Mucosa of stomach (tissue), 1 donor: ENCODE results near the gene BRD1.
"Not testable (repeated sequence)": the region's sequence is repeated elsewhere in the genome, so short reads cannot be mapped to it uniquely, and the experiment has no call there.

ENCODE experiments used
- H3K27me3 ChIP-seq: one replicate; pipeline ENCODE4 v1.7.0; 2013; ENCODE audit warnings: mild to moderate bottlenecking, low read length; ENCODE audit not compliant: control insufficient read depth, insufficient read depth
- H3K36me3 ChIP-seq: one replicate; pipeline ENCODE4 v1.7.0; 2013; ENCODE audit warnings: low read length; ENCODE audit not compliant: control insufficient read depth, insufficient read depth
- H3K4me1 ChIP-seq: one replicate; pipeline ENCODE4 v1.7.0; 2013; ENCODE audit warnings: mild to moderate bottlenecking, low read length; ENCODE audit not compliant: control insufficient read depth, insufficient read depth
- H3K4me3 ChIP-seq: one replicate; pipeline ENCODE4 v1.7.0; 2013; ENCODE audit warnings: low read length
- H3K9ac ChIP-seq: one replicate; pipeline ENCODE4 v1.7.0; 2013; ENCODE audit warnings: mild to moderate bottlenecking, low read length, moderate library complexity
- H3K9me3 ChIP-seq: one replicate; pipeline ENCODE4 v1.7.0; 2013; ENCODE audit warnings: mild to moderate bottlenecking, low read length, moderate library complexity; ENCODE audit not compliant: control insufficient read depth
- donor health status: Pancreatic carcinoma.

Gene BRD1

DNA sequence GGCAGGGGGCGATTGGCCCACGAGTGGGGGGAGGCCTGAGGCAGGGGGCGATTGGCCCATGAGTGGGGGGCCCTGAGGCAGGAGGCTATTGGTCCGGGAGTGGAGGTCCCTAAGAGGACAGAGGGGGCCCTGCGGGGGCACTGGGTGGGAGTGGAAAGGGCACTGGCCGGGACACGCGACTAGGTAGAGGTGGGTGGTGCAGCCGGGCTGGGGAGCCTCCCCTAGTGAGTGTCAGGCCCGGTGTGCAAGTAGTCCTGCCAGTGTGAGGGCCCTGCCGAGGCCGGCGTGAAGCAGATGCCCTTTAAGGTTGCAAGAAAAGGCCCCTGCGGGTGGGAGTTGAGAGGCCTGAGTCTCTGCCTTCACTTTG lies 909 bp upstream of the BRD1 start:
- Histone ChIP-seq H3K9ac (peak overlapping the region; percentile 85), H3K4me3 (no peak overlapping the region), H3K4me1 (peaks cover 26% of the 10 kb centered on the region), H3K36me3 (peaks cover 1% of the 10 kb centered on the region), H3K27me3 (no peaks in the 10 kb centered on the region), H3K9me3 (no peaks in the 10 kb centered on the region)

DNA sequence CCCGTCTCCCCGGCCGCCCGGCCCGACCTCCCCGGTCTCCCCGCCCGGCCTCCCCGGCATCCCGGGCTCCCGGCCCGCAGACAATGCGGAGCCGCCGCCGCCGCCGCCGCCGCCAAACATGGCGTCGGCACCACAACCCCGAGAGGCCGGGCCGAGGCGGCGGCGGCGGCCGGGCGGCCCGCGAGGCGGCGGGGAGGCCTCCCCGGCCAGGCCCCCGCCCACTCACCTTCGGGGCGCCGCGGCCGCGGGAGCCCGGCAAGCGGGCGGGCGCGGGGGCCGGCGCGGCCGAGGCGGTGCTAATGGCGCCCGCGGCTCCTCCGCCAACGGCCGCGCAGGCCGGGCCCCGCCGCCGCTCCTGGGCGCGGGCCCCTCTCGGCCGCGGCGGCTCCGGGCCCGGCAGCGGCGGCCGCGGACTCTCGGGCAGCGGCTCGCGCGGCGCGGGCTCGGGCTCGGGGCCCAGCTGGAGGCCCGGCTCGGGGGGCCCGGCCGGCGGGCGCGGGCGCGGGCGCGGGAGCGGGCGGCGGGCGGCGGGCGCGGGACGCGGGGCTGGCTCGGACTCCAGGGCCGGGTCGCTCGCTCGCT lies 311 bp downstream of the BRD1 start:
- Histone ChIP-seq H3K36me3 (peaks cover 12% of the 10 kb centered on the region), H3K4me1 (peaks cover 22% of the 10 kb centered on the region), H3K9me3 (no peaks in the 10 kb centered on the region), H3K9ac (peak overlapping the region; percentile 75), H3K27me3 (no peaks in the 10 kb centered on the region), H3K4me3 (no peak overlapping the region)

DNA sequence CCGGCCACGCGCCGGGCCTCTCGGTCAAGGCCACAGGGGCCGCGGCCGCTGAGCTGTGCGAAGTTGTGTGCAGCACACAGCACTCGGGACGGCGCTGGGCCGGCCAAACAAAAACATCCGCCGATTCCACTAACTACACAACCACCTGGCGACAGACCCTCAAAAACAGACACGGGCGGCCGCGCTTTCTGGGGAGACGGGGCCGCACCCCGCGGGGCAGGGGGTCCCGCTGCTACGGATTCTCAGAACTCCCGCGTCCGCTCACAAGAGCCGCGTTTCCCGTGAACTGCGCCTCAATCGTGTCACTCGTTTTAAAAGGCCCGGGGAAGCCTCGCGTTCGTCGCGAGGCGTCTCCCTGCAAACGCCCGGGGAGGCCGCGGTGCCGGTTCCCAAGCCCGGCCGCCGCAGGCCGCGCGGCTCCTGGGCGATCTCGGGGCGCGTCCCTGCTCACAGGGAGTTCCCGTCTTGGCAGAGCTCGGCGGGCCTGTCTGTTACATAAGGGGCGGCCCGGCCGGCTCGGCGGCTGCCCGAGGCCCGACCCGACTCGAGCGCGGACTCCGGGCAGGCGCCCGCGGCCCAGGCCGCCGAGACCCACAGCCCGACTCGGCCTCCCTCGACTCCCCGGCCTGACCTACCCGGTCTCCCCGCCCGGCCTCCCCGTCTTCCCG lies 936 bp downstream of the BRD1 start:
- peaks cover 22% of the 10 kb centered on the region for H3K4me1 ChIP-seq
- no peaks in the 10 kb centered on the region for H3K27me3 ChIP-seq
- H3K4me3 ChIP-seq, result peak overlapping the region; percentile 65

DNA sequence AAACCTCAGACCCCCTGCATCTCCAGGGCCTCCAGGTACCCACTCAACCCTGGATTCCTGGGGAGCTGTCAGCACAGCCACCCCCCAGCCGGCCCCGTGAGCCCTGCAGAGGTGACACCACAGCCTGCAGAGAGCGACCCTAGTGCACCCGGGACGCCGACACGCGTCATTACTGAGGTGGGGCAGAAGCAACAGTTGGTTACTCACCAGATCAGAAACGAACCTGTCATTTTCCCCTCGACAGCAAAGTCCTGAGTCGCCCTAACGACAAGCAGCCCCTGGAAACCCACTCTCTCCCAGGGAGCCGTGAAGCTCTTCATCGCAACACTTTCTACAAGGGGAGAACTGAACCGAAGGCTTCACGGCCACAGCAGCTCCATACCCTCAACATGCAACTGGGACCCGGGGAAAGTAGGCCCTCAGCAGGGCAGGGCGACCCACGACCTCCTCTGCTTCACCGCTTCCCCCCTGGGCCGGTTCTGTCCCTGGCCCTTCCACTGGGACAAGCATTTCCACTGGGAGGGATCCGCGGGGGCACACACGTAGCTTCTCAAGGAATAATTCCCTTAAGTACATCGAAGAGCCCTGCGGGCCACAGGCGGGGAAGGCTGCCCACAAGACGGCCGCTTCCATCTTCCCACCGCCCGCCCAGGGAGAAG lies 1.6 kb downstream of the BRD1 start:
- Histone ChIP-seq H3K9ac (peak overlapping the region; percentile 75), H3K27me3 (no peaks in the 10 kb centered on the region), H3K4me1 (peaks cover 22% of the 10 kb centered on the region), H3K4me3 (peak overlapping the region; percentile 65), H3K9me3 (no peaks in the 10 kb centered on the region), H3K36me3 (peaks cover 12% of the 10 kb centered on the region)

More for the DNA sequence above, 936 bp downstream of the BRD1 start:
- peaks cover 12% of the 10 kb centered on the region for H3K36me3 ChIP-seq
- H3K9me3 ChIP-seq, result no peaks in the 10 kb centered on the region
- peak overlapping the region; percentile 75 for H3K9ac ChIP-seq

DNA sequence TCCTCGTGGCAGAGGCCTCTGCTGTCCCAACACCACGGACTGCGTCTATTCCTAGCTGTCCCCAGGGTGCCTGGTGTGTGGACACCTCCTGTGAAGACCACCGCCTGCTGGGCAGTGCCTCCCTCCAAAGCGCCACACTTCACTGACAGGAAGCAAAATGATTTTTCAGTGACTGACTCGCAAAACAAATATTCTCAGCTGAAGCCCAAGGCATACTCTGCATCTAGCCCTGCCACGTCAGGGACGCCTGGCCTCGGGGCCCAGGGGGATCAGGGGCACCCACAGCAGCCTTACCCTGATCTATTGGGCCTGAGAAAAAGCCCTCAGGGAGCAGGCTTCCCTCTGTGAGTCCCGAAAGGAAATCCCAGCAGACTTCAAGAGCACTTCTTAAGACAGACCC lies 2.2 kb downstream of the BRD1 start:
- Histone ChIP-seq H3K4me3 (peak overlapping the region; percentile 65), H3K27me3 (no peaks in the 10 kb centered on the region), H3K9me3 (no peaks in the 10 kb centered on the region), H3K9ac (peak overlapping the region; percentile 75), H3K36me3 (peaks cover 12% of the 10 kb centered on the region), H3K4me1 (peaks cover 22% of the 10 kb centered on the region)

DNA sequence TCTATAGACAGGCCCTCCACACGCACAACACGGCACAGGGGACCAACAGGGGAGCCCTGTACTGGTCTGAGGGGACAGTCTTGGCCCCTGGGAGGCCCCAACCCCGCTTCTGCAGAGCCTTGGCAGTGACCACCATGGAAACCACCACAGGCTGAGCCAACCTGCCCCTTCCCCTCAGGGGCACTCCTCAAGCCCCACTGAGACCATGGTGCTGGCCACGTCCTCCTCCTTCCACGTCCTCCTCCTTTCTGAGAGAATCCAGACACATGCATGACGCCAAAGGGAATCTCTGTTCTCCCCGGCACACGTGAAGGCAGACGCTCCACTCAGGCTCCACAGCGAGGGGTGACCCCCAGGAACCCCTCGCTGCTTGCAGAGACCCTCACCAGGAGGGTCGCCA lies 2.7 kb downstream of the BRD1 start:
- Histone ChIP-seq H3K27me3 (no peaks in the 10 kb centered on the region), H3K9ac (peak overlapping the region; percentile 75), H3K9me3 (no peaks in the 10 kb centered on the region), H3K4me3 (peak overlapping the region; percentile 65), H3K4me1 (peaks cover 22% of the 10 kb centered on the region), H3K36me3 (peaks cover 12% of the 10 kb centered on the region)

DNA sequence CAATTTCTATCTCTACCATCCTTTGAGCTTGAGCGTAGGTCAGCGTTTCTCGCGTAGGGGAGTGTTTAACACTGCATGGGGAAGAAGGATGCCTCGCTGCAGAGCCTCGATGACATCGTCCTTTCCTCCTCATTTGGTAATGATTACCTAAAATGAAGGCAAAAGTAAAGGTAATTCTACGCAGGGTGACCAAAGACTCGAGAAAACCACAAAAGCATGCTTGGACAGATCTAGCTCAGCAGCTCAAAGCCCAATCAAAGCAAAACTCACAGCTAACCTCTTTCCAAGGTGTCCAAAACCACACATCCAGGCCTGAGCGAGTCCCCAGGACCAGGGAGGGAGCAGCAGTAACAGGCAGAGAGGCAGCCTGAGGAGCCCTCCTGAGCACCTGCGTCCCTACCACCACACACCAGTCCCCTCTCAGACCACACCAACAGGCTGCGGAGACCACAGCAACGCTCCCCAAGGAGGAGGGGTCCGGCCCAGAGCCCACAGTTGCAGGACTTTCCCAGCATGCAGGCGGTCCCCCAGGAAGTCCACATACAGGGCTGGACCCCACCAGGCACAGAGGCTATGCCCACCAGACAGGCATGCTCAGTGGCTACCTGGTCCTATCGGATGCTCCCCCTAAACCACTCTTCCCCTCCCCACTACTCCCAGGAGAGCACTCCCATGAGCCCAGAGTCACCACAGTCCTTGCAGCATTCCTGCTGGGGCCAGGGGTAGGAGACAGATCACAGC lies 3.3 kb downstream of the BRD1 start:
- Histone ChIP-seq H3K9me3 (no peaks in the 10 kb centered on the region), H3K4me1 (peaks cover 22% of the 10 kb centered on the region), H3K27me3 (no peaks in the 10 kb centered on the region), H3K4me3 (no peak overlapping the region), H3K9ac (no peak overlapping the region), H3K36me3 (peaks cover 12% of the 10 kb centered on the region)

DNA sequence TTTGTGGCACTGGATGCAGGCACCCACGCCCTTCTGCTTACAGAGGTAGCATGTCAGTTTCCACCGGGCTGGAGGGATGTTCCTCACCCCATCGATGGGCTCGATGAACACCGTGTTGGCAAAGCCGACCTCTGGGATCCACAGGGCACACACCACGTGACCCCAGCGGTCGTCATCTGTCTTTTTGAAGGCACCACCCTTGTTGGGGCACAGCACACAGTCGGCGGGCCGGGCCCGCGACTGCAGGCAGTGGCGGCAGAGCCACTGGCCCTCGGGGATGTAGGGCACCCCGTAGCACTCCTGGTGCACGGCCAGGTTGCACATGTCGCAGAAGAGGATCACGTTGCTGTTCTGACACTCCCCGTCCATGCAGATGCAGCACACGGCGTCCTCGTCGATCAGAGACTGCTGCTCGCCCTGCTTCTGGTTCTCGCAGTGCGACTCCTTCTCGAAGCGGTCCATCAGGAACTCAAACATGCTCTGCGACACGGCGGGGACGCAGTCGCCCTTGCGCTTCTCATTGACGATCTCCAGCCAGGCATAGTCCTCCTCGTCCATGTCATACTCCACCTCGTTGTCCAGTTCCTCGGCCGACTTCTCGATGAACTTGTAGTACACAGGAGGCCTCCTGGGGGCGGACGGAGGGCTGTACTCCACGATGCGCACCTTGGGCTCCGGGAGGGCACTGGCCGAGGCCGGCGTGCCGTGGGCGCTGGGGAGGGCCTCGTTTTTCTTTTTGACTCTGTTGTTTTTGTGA lies 4.2 kb downstream of the BRD1 start:
- H3K9me3 ChIP-seq, result no peaks in the 10 kb centered on the region
- peaks cover 22% of the 10 kb centered on the region for H3K4me1 ChIP-seq
- H3K27me3 ChIP-seq, result no peaks in the 10 kb centered on the region
- H3K4me3 ChIP-seq, result no peak overlapping the region
- peaks cover 12% of the 10 kb centered on the region for H3K36me3 ChIP-seq
- H3K9ac ChIP-seq, result no peak overlapping the region

DNA sequence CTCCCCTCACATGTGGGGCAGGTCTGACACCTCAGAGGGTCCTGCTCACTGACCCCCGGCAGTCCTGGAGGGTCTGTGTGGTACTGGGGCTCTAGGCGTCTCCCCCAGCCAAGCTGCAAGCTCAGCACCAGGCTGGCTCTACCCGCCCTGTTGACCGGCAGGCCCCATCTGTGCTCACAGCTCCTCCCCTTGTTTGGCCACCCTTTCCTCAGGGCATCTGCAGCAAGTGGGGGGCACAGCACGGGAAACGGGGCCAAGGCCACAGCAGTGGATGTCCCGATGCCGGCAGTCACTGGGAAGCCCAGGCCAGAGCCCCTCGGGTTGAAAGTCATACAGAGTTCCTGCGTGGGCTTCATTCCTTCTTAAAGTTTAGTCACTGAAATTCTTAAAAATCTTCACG lies 5.9 kb downstream of the BRD1 start:
- not testable (repeated sequence) for H3K4me3 ChIP-seq, H3K27me3 ChIP-seq, H3K9ac ChIP-seq, H3K9me3 ChIP-seq
- Histone ChIP-seq H3K4me1 (peaks cover 18% of the 10 kb centered on the region), H3K36me3 (peaks cover 21% of the 10 kb centered on the region)

DNA sequence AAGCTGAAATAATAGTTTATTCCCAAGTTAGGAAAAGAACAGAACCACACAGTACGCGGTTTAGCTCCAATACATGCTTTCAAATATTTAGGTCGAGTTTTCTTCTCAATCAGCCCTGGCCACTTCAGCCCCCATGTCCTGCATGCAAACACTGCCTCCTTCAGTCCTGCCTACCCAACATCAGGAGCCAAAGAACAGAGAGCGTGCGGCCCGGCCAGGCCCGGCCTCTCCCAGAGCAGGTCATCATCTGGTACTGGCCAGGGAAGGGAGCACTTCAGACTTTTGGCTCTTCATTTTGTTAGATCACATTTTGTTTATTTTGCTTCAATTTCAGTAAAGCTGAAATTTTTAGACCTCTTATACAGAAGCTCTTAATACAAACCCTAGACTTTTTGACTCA lies 6.7 kb downstream of the BRD1 start:
- Histone ChIP-seq H3K27me3 (no peaks in the 10 kb centered on the region), H3K9me3 (no peaks in the 10 kb centered on the region), H3K36me3 (peaks cover 21% of the 10 kb centered on the region), H3K4me3 (no peak overlapping the region), H3K9ac (no peak overlapping the region), H3K4me1 (peaks cover 20% of the 10 kb centered on the region)

DNA sequence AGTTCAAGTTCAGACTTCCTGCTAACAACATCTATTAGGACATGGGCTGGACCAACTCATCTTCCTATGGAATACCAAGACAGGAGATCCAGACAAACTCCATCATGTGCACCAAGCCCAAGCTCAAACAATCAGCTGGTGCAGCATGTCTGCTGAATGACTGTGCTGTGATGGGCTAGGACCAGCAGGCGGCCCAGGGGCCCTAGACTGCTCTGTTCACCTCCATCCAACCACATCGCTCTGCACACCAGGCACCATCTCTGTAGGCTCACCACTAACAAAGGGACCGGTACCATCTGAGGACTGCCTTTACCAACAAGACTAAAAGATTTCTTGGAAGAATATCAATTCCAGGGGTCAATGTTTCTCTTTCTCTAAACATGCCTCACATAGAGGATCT lies 10.3 kb downstream of the BRD1 start:
- H3K9me3 ChIP-seq, result no peaks in the 10 kb centered on the region
- peaks cover 24% of the 10 kb centered on the region for H3K4me1 ChIP-seq
- H3K27me3 ChIP-seq, result no peaks in the 10 kb centered on the region
- no peak overlapping the region for H3K9ac ChIP-seq
- H3K4me3 ChIP-seq, result no peak overlapping the region
- peaks cover 19% of the 10 kb centered on the region for H3K36me3 ChIP-seq
